ENCODE measurements around the gene FETUB. TPM values are rescaled to one million over a fixed set of nuclear protein-coding genes. Genes with fewer than 3 reads are reported as not detected.

FETUB gene
- total RNA-seq, 2 experiments from 2014 or later = not detected

DNA sequence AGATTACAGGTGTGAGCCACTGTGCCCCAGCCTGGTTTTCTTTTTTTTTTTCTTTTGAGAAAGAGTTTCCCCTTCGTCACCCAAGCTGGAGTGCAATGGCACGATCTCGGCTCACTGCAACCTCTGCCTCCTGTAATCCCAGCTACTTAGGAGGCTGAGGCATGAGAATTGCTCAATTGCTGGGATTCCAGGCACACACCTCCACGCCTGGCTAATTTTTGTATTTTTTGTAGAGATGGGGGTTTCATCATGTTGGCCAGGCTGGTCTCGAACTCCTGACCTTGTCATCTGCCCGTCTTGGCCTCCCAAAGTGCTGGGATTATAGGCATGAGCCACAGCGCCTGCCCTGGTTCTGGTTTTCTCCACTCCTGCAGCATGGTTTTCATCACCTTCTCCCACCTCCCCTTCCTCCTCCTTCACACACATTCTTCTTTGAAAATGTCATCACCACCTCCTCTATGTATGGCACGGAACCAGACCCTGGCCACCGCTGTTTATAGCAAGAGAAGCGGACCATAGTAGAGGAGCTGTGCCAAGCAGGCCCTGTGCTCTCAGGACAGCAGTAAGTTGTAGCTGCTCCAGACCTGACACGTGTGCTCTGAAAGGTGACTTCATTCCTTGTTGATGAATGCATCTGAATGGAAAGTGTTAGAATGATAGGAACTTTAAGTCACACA, 42.0 kb upstream of the FETUB start:
- Mint-ChIP-seq H3K27ac (no peak overlapping the region), H3K9me3 (no peaks in the 10 kb centered on the region), H3K36me3 (ENCODE audit: low read depth) (no peaks in the 10 kb centered on the region), H3K4me1 (ENCODE audit: low read depth) (no peaks in the 10 kb centered on the region), H3K4me3 (no peak overlapping the region), H3K27me3 (no peaks in the 10 kb centered on the region)
- ATAC-seq (ENCODE audit: poor library complexity) (no peak), DNase-seq (no peak)
- intact Hi-C loops (cut with DNase I, micrococcal nuclease) = no loop called here
- ChIA-PET CTCF (no interaction called here), POLR2A (no interaction called here)
- no peaks in the 10 kb centered on the region for H3K9me3 ChIP-seq (ENCODE audit: control insufficient read depth in 1 of 2, insufficient read depth in 1 of 2, low read length in 2 of 2)
- H3K27me3 ChIP-seq (ENCODE audit: control insufficient read depth in 1 of 2, insufficient read depth in 2 of 2, low read length in 2 of 2) = no peaks in the 10 kb centered on the region
- TF ChIP-seq, protein P1, sequence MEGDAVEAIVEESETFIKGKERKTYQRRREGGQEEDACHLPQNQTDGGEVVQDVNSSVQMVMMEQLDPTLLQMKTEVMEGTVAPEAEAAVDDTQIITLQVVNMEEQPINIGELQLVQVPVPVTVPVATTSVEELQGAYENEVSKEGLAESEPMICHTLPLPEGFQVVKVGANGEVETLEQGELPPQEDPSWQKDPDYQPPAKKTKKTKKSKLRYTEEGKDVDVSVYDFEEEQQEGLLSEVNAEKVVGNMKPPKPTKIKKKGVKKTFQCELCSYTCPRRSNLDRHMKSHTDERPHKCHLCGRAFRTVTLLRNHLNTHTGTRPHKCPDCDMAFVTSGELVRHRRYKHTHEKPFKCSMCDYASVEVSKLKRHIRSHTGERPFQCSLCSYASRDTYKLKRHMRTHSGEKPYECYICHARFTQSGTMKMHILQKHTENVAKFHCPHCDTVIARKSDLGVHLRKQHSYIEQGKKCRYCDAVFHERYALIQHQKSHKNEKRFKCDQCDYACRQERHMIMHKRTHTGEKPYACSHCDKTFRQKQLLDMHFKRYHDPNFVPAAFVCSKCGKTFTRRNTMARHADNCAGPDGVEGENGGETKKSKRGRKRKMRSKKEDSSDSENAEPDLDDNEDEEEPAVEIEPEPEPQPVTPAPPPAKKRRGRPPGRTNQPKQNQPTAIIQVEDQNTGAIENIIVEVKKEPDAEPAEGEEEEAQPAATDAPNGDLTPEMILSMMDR (IDR thresholded peaks at IDR 0.05) = no peak
- H3K27ac ChIP-seq (ENCODE audit: low read depth in 1 of 2, low read length in 2 of 2) = no peak overlapping the region
- H3K4me1 ChIP-seq (ENCODE audit: insufficient read depth, low read length) = no peaks in the 10 kb centered on the region
- H3K4me3 ChIP-seq (ENCODE audit: low read length) = no peak overlapping the region
- no peaks in the 10 kb centered on the region for H3K36me3 ChIP-seq (ENCODE audit: insufficient read depth, low read length)

- no peak overlapping the region for H3K4me3 ChIP-seq (ENCODE audit: low read length)
- no peaks in the 10 kb centered on the region for H3K9me3 Mint-ChIP-seq
- no peak overlapping the region for H3K27ac ChIP-seq (ENCODE audit: low read depth in 1 of 2, low read length in 2 of 2)
- no peaks in the 10 kb centered on the region for H3K4me1 Mint-ChIP-seq (ENCODE audit: low read depth)
- no peaks in the 10 kb centered on the region for H3K4me1 ChIP-seq (ENCODE audit: insufficient read depth, low read length)
- intact Hi-C loops (cut with DNase I, micrococcal nuclease) = no loop called here
- no peaks in the 10 kb centered on the region for H3K27me3 ChIP-seq (ENCODE audit: control insufficient read depth in 1 of 2, insufficient read depth in 2 of 2, low read length in 2 of 2)
- TF ChIP-seq, protein P1 (IDR thresholded peaks at IDR 0.05) = no peak
- DNase-seq (no peak), ATAC-seq (ENCODE audit: poor library complexity) (no peak)
- H3K27me3 Mint-ChIP-seq = no peaks in the 10 kb centered on the region
- H3K36me3 ChIP-seq (ENCODE audit: insufficient read depth, low read length) = no peaks in the 10 kb centered on the region
- no peaks in the 10 kb centered on the region for H3K36me3 Mint-ChIP-seq (ENCODE audit: low read depth)
- H3K9me3 ChIP-seq (ENCODE audit: control insufficient read depth in 1 of 2, insufficient read depth in 1 of 2, low read length in 2 of 2) = no peaks in the 10 kb centered on the region
- no peak overlapping the region for H3K4me3 Mint-ChIP-seq
- H3K27ac Mint-ChIP-seq = no peak overlapping the region
- ChIA-PET CTCF (no interaction called here), POLR2A (no interaction called here)
Measured at GRCh38 chr3:186598794-186599141, 41.4 kb upstream of the FETUB start.

GRCh38 chr3:186599142-186599784, 40.9 kb upstream of the FETUB start:
- ChIA-PET POLR2A (no interaction called here), CTCF (interaction anchor here (1.1 kb wide), 1 partner anchor 16 kb away, joined by 3 read pairs; no protein-coding TSS in a partner anchor)
- H3K27ac Mint-ChIP-seq = no peak overlapping the region
- Histone ChIP-seq H3K27ac (ENCODE audit: low read depth in 1 of 2, low read length in 2 of 2) (no peak overlapping the region), H3K9me3 (ENCODE audit: control insufficient read depth in 1 of 2, insufficient read depth in 1 of 2, low read length in 2 of 2) (no peaks in the 10 kb centered on the region), H3K4me3 (ENCODE audit: low read length) (no peak overlapping the region), H3K4me1 (ENCODE audit: insufficient read depth, low read length) (no peaks in the 10 kb centered on the region), H3K27me3 (ENCODE audit: control insufficient read depth in 1 of 2, insufficient read depth in 2 of 2, low read length in 2 of 2) (no peaks in the 10 kb centered on the region), H3K36me3 (ENCODE audit: insufficient read depth, low read length) (no peaks in the 10 kb centered on the region)
- H3K9me3 Mint-ChIP-seq = no peaks in the 10 kb centered on the region
- H3K4me3 Mint-ChIP-seq = no peak overlapping the region
- no peaks in the 10 kb centered on the region for H3K36me3 Mint-ChIP-seq (ENCODE audit: low read depth)
- intact Hi-C loops (cut with DNase I, micrococcal nuclease) = no loop called here
- DNase-seq (no peak), ATAC-seq (ENCODE audit: poor library complexity) (no peak)
- H3K27me3 Mint-ChIP-seq = no peaks in the 10 kb centered on the region
- TF ChIP-seq, protein P1 (IDR thresholded peaks at IDR 0.05) = no peak
- H3K4me1 Mint-ChIP-seq (ENCODE audit: low read depth) = no peaks in the 10 kb centered on the region

Data from CD4-positive, alpha-beta T cell (primary cell).